Naive B cell (primary cell): Measurements from ENCODE around the gene KPTN. TPM values are rescaled to one million over a fixed set of nuclear protein-coding genes. Genes with fewer than 3 reads are reported as not detected.

Source experiments
- ATAC-seq, 2 donors: fragments of 150-1000 bp; cut with Tn5 transposase; 2 replicates each; pipeline ENCODE4 v1.10.0; 2021; ENCODE audit warnings: low read depth in 2 of 2, mild to moderate bottlenecking in 2 of 2, moderate library complexity in 2 of 2
- DNase-seq: peaks from one replicate; pipeline ENCODE4 v3.0.0; 2022
- H3K27ac Mint-ChIP-seq, 6 donors: one replicate each; pipeline ENCODE4 v1.8.0; 2020 to 2022; ENCODE audit warnings: mild to moderate bottlenecking in 6 of 6, mixed read lengths in 6 of 6, moderate library complexity in 5 of 6, inconsistent platforms in 2 of 6
- H3K27me3 Mint-ChIP-seq, 3 donors: one replicate each; pipeline ENCODE4 v1.8.0; 2021 to 2022; ENCODE audit warnings: mixed read lengths in 3 of 3, mild to moderate bottlenecking in 1 of 3
- H3K36me3 Mint-ChIP-seq, 2 donors: one replicate each; pipeline ENCODE4 v1.8.0; 2020 to 2022; ENCODE audit warnings: mixed read lengths in 2 of 2, inconsistent platforms in 1 of 2, mild to moderate bottlenecking in 1 of 2
- H3K4me1 Mint-ChIP-seq, 3 donors: one replicate each; pipeline ENCODE4 v1.8.0; 2020 to 2022; ENCODE audit warnings: mixed read lengths in 3 of 3, inconsistent platforms in 1 of 3, mild to moderate bottlenecking in 1 of 3, moderate library complexity in 1 of 3
- H3K4me3 Mint-ChIP-seq, 8 donors: one replicate each; pipeline ENCODE4 v1.8.0; 2020 to 2022; ENCODE audit warnings: mild to moderate bottlenecking in 8 of 8, mixed read lengths in 8 of 8, moderate library complexity in 8 of 8, inconsistent platforms in 2 of 8
- H3K9me3 Mint-ChIP-seq, 7 donors: one replicate each; pipeline ENCODE4 v1.8.0; 2020 to 2022; ENCODE audit warnings: mixed read lengths in 7 of 7, mild to moderate bottlenecking in 5 of 7, inconsistent platforms in 2 of 7, moderate library complexity in 1 of 7
- polyA plus RNA-seq, 6 donors: library from polyadenylated mRNA; unstranded; fragments of 300-500 nt; fragmentation: Illumina TruSeq; gene quantifications; one replicate each; pipeline ENCODE4 v1.2.3, GENCODE V29; 2021; ENCODE audit warnings: low read depth in 6 of 6

Gene KPTN
- polyA plus RNA-seq, 6 donors from 2014 or later = 6.1 to 25.8 (median 9.3) TPM

DNA sequence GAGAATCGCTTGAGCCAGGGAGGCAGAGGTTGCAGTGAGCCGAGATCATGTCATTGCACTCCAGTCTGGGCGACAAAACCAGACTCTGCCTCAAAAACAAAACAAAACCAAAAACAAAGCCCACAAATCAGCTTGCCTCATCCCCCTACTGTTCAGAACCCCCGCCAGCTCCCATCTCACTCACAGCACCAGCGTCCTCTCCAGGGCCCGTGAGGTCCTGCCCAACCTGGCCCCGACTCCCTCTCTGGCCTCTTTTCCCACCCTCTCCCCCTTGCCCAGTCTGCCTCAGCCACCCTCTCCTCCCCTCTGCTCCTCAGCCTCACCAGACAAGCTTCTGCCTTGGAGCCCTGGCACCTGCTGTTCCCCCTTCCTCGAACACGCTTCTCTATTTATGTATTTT is 16.1 kb downstream of the KPTN start:
- ATAC-seq (no peak), DNase-seq (no peak)

GRCh38 chr19:47465957-47466356 is 18.1 kb downstream of the KPTN start:
- Mint-ChIP-seq H3K27me3 (peaks cover 46 to 66% (median 65%) of the 10 kb centered on the region in 3 donors), H3K36me3 (peaks cover 0 to 9% of the 10 kb centered on the region in 2 donors), H3K9me3 (peaks cover 0 to 5% (median 0%) of the 10 kb centered on the region in 7 donors), H3K27ac (peak overlapping the region in 1 of 6 donors; percentile 62), H3K4me1 (peaks cover 8 to 14% (median 12%) of the 10 kb centered on the region in 3 donors), H3K4me3 (no peak overlapping the region)
- ATAC-seq (no peak), DNase-seq (no peak)

More for the DNA sequence above, 16.1 kb downstream of the KPTN start:
- Mint-ChIP-seq H3K9me3 (peaks cover 0 to 6% (median 0%) of the 10 kb centered on the region in 7 donors), H3K4me3 (no peak overlapping the region), H3K4me1 (peaks cover 20 to 22% (median 21%) of the 10 kb centered on the region in 3 donors), H3K27ac (no peak overlapping the region), H3K36me3 (peaks cover 0 to 15% of the 10 kb centered on the region in 2 donors), H3K27me3 (peaks cover 53 to 84% (median 78%) of the 10 kb centered on the region in 3 donors)

GRCh38 chr19:47464675-47465419 is 19.2 kb downstream of the KPTN start:
- ATAC-seq (no peak), DNase-seq (no peak)
- Mint-ChIP-seq H3K27me3 (peaks cover 41 to 55% (median 54%) of the 10 kb centered on the region in 3 donors), H3K4me3 (no peak overlapping the region), H3K27ac (peak overlapping the region in 1 of 6 donors; percentile 55), H3K4me1 (peaks cover 0 to 6% (median 4%) of the 10 kb centered on the region in 3 donors), H3K9me3 (peaks cover 0 to 6% (median 0%) of the 10 kb centered on the region in 7 donors), H3K36me3 (no peaks in the 10 kb centered on the region)

DNA sequence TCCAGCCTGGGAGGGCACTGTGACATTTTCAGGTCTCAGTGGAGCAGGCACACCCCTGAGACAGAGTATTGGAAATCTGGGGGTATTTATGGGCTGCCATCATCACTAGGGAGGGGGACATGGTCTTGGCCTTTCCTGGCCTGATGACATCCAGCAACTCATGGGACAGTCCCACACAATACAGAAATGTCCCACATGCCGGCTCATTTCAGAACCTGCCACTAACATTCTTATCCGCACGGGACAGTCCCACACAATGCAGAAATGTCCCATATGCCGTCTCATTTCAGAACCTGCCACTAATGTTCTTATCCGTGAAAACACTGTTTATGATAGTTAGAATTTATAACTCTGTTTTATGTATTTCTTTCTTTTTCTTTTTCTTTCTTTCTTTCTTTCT is 22.1 kb downstream of the KPTN start:
- ATAC-seq = no peak
- H3K27me3 Mint-ChIP-seq = peaks cover 24 to 33% (median 27%) of the 10 kb centered on the region in 3 donors
- H3K27ac Mint-ChIP-seq = no peak overlapping the region
- DNase-seq = no peak
- peaks cover 0 to 2% (median 0%) of the 10 kb centered on the region in 7 donors for H3K9me3 Mint-ChIP-seq
- H3K4me1 Mint-ChIP-seq = peaks cover 0 to 4% (median 0%) of the 10 kb centered on the region in 3 donors
- H3K4me3 Mint-ChIP-seq = no peak overlapping the region
- no peaks in the 10 kb centered on the region for H3K36me3 Mint-ChIP-seq

DNA sequence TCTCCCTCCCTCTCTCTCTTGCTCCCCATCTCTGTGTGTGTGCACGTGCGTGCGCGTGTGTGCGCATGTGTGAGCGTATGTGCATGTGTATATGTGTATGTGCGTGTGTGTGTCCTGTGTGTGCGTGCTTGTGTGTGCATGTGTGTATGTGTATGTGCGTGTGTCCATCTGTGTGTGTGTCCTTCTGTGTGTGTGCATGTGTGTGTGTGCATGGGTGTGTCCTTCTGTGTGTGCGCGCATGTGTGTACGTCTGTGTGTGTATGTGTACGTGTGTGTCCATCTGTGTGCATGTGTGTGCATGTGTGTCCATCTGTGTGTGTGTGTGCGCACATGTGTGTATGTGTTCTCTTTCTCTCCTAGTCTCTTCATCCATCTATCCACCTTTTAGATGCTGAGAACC is 24.5 kb downstream of the KPTN start:
- DNase-seq (no peak), ATAC-seq (no peak)
- Mint-ChIP-seq H3K4me3 (no peak overlapping the region), H3K9me3 (peaks cover 5 to 21% (median 14%) of the 10 kb centered on the region in 7 donors), H3K36me3 (peaks cover 0 to 18% of the 10 kb centered on the region in 2 donors), H3K4me1 (peaks cover 0 to 4% (median 0%) of the 10 kb centered on the region in 3 donors), H3K27me3 (peaks cover 27 to 32% (median 29%) of the 10 kb centered on the region in 3 donors), H3K27ac (no peak overlapping the region)

GRCh38 chr19:47458672-47459071 is 25.3 kb downstream of the KPTN start:
- ATAC-seq (no peak), DNase-seq (no peak)
- H3K4me1 Mint-ChIP-seq = peaks cover 0 to 4% (median 0%) of the 10 kb centered on the region in 3 donors
- no peak overlapping the region for H3K4me3 Mint-ChIP-seq
- peaks cover 29 to 33% (median 29%) of the 10 kb centered on the region in 3 donors for H3K27me3 Mint-ChIP-seq
- peaks cover 0 to 21% of the 10 kb centered on the region in 2 donors for H3K36me3 Mint-ChIP-seq
- no peak overlapping the region for H3K27ac Mint-ChIP-seq
- peaks cover 5 to 26% (median 17%) of the 10 kb centered on the region in 7 donors for H3K9me3 Mint-ChIP-seq

DNA sequence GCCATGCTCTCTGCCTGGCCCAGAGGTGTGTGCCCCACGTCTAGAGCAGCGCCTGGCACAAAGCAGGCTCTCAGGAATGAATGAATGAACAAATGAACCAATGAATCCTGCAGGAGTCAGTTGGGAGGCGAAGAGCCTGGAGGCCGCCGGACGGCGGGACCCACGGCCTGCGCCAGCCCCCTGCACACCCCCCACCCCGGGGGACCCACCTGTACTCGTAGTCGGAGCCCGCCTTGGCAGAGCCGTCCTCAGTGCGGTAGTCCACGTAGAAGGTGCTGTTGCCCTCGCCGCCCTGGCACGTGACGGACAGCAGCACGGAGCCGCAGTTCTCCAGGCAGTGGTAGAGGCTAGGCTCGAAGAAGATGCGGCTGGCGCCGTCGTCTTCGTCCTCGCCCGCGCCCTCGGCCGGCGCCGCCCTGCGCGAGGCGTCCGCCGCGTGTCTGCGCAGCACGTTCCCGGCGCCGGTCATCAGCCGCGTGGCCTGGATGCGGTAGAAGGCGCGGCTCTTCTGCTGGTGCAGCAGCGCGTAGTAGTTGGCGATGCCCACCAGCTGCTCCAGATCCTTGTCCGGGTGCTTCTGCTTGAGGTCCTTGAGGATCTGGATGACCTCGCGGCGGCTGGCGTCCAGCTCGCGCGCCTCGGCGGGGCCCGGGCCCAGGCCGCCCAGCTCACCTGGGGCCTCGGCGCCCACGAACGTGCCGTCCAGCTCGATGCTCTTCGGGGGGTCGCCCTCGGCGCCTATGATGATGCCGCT is 27.1 kb downstream of the KPTN start:
- H3K27me3 Mint-ChIP-seq = peaks cover 30 to 32% (median 30%) of the 10 kb centered on the region in 3 donors
- DNase-seq (no peak), ATAC-seq (no peak)
- H3K9me3 Mint-ChIP-seq = peaks cover 5 to 27% (median 17%) of the 10 kb centered on the region in 7 donors
- H3K36me3 Mint-ChIP-seq = peaks cover 0 to 21% of the 10 kb centered on the region in 2 donors
- H3K27ac Mint-ChIP-seq = no peak overlapping the region
- peaks cover 0 to 4% (median 0%) of the 10 kb centered on the region in 3 donors for H3K4me1 Mint-ChIP-seq
- peak overlapping the region in 1 of 8 donors; percentile 35 for H3K4me3 Mint-ChIP-seq

DNA sequence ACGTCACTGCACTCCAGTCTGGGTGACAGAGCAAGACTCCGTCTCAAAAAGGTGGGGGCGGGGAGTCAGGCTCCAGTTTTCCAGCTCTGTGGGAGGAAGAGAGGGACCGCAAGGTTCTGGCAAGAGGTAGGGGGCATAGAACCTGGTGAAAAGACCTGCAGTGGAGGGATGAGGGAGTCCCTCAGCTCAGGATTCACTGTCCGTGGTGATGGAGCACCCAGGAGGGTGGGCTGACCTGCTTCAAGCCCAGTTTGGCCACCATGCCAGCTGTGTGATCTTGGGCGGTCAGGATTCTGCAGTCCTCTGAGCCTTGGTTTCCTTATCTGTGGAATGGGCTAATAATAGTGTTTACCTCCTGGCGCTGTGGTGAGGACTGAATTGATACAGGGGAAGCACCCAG is 33.5 kb downstream of the KPTN start:
- peaks cover 0 to 26% of the 10 kb centered on the region in 2 donors for H3K36me3 Mint-ChIP-seq
- ATAC-seq = no peak
- H3K27me3 Mint-ChIP-seq = peaks cover 62 to 73% (median 67%) of the 10 kb centered on the region in 3 donors
- H3K4me3 Mint-ChIP-seq = no peak overlapping the region
- DNase-seq = no peak
- peaks cover 16 to 23% (median 18%) of the 10 kb centered on the region in 3 donors for H3K4me1 Mint-ChIP-seq
- peaks cover 9 to 23% (median 14%) of the 10 kb centered on the region in 7 donors for H3K9me3 Mint-ChIP-seq
- H3K27ac Mint-ChIP-seq = no peak overlapping the region

DNA sequence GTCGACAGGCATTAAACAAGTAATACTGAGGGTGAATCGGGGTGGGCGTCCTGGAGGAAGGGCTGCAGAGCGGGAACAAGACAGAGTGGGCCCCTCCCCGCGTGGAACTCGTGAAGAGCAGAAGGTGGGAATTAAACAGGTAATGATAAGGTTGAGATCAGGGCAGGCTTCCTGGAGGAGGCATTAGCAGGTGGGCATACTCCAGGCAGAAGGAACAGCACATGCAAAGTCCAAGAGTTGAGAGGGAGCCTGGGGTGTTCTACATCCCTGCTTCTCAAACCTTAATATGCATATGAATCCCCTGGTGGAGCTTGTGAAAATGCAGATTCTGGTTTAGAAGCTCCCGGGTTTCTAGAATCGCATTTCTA is 35.7 kb downstream of the KPTN start:
- Mint-ChIP-seq H3K36me3 (peaks cover 0 to 31% of the 10 kb centered on the region in 2 donors), H3K27me3 (peaks cover 71 to 79% (median 71%) of the 10 kb centered on the region in 3 donors), H3K9me3 (peaks cover 6 to 14% (median 11%) of the 10 kb centered on the region in 7 donors), H3K4me1 (peaks cover 31 to 43% (median 37%) of the 10 kb centered on the region in 3 donors), H3K4me3 (peak overlapping the region in 3 of 8 donors; percentile 21 to 54 (median 21)), H3K27ac (peak overlapping the region in 2 of 6 donors; percentile 58 to 93)
- no peak for ATAC-seq
- DNase-seq = no peak

- Mint-ChIP-seq H3K4me1 (peaks cover 31 to 43% (median 37%) of the 10 kb centered on the region in 3 donors), H3K36me3 (peaks cover 0 to 33% of the 10 kb centered on the region in 2 donors), H3K4me3 (peak overlapping the region in 5 of 8 donors; percentile 8 to 71 (median 54)), H3K27me3 (peaks cover 77 to 85% (median 78%) of the 10 kb centered on the region in 3 donors), H3K9me3 (peaks cover 6 to 19% (median 11%) of the 10 kb centered on the region in 7 donors), H3K27ac (peak overlapping the region in 2 of 6 donors; percentile 31 to 84)
- peak; percentile 31 to 37 for ATAC-seq
- DNase-seq = no peak
Measured at GRCh38 chr19:47447470-47448359, 36.3 kb downstream of the KPTN start.

- no peak for ATAC-seq
- H3K36me3 Mint-ChIP-seq = peaks cover 0 to 33% of the 10 kb centered on the region in 2 donors
- peaks cover 31 to 43% (median 37%) of the 10 kb centered on the region in 3 donors for H3K4me1 Mint-ChIP-seq
- H3K4me3 Mint-ChIP-seq = peak overlapping the region; percentile 8 to 81 (median 69)
- DNase-seq = no peak
- H3K27me3 Mint-ChIP-seq = peaks cover 83 to 90% (median 83%) of the 10 kb centered on the region in 3 donors
- peaks cover 6 to 19% (median 11%) of the 10 kb centered on the region in 7 donors for H3K9me3 Mint-ChIP-seq
- H3K27ac Mint-ChIP-seq = peak overlapping the region in 5 of 6 donors; percentile 29 to 84 (median 31)
Measured at GRCh38 chr19:47446534-47447469, 37.2 kb downstream of the KPTN start.
